ENCODE data around the gene TP53RK.
"Not testable (repeated sequence)": the region's sequence is repeated elsewhere in the genome, so short reads cannot be mapped to it uniquely, and the experiment has no call there.

The TP53RK gene

DNA sequence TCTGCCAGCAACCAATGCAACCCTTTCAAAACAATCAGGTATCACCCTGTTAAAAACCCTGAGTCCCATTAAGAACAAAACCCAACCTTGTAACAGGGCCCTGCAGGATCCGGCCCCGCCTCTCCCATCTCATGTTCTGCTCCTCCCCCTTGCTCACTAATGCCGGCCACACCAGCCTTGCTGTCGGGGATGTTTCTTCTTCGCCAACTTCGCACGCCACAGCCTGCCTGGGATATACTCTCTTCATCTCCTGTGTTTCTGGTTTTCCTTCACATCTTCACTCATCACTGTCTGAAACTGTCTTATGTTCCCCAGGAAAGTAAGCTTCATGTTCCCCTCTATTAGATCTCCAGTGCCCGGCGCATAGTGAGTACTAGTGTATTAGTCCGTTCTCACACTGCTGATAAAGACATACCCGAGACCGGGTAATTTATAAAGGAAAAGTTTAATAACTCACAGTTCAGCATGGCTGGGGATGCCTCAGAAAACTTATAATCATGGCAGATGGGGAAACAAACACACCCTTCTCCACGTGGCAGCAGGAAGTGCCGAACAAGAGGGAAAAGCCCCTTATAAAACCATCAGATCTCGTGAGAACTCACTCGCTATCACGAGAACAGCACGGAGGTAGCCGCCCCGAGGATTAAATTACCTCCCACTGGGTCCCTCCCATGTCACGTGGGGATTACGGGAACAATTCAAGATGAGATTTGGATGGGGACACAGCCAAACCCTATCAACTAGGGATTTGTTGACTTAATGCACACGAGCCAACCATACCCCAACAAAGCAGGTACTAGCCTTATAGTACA is 5.1 kb downstream of the TP53RK start:
- peak in 5 of 58 donors; percentile 2 to 28 (median 7) for DNase-seq

DNA sequence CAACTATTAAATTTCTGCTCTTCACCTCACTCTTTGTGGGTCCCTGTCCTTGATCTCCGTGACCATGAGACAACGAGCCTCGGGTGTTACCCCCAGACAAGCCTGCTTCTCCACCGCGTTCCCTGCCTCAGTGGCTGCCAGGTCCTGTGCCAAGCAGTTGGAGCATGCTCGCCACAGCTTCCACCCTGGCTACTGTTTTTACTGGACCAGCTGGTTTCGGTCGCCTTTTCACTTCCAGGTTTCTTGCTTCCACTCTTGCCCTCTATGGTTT is 5.6 kb downstream of the TP53RK start:
- no peak for DNase-seq

DNA sequence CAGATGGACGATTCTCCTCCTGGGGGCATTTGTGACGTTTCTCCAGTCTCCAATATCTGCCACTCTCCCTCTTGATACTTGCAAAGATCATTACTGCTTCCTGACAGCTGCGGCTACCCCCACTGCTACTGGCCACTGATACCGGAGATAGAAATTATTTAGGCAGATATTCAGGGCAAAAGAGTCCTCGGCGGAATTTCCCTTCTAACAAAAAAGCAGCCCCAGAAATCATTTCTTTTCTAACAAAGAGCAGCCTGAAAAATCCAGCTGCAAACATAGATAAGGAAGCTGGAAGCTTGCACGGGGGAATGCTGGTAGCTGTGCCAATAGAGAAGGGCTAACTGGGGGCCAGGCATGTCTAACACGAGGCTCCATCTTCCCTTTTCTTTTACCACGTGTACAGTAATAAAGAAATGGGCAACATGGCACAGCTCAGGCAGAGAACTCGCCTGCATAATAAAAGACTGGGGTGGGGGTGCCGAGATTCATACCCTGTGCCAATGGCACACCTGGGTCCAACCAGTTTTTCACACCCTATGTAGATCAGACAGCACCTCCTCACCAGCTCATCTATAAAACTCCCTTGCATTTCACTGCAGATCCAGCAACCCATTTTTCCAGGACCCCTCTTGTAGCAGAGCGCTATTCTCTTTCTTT is 6.1 kb downstream of the TP53RK start:
- no peak for DNase-seq

DNA sequence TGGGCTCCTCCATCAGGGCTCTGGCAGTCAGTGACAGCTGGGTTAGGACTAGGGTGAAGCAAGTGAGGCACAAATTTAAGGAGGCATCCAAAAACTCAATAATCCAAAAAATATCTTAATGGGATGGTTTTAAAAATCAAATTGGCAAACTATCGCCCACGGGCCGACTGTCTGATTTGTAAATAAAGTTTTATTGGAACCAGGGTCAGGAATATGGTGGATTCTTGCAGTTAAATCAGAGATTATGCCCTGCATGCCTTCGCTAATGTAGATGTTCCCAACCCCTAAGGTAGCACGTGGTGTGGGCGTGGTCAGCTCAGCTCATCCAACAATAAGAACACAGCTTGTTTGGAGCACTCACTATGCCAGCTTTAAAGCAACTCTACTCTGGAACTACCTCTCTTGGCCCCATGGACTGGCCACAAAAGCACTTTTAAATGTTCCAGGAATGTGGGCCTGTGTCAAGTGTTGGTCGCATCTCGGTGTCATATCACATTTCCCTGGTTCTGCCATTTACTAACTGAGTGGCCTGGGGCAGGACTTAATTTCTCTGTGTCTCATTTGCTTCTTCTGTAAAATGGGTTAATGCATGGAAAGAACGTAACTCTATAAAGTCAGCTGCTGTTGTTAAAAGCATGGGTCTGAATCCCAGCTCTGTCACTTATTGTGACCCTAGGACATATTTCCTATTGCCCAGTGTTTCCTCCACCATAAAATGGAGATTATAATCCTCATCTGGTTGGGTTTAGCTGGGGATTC is 7.0 kb downstream of the TP53RK start:
- DNase-seq = no peak

GRCh38 chr20:46681032-46681854 is 8.0 kb downstream of the TP53RK start:
- DNase-seq = peak in 40 of 58 donors; percentile 4 to 77 (median 28)

DNA sequence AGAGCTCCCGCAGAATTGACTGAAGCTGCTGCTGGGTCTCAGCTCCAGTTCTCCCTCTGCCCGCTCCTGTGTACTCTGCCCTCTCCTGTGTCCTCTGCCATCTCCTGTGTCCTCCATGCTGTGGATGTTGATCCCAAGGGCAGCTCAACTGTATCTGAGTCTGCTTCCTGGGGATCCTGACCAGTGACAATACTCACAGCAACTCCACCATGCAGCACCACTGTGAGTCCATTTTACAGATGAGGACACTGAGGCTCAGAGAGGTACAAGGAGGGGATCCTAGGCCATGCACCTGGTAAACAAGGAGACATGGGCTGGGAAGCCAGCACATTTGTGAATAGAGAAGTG is 8.6 kb downstream of the TP53RK start:
- DNase-seq = no peak

DNA sequence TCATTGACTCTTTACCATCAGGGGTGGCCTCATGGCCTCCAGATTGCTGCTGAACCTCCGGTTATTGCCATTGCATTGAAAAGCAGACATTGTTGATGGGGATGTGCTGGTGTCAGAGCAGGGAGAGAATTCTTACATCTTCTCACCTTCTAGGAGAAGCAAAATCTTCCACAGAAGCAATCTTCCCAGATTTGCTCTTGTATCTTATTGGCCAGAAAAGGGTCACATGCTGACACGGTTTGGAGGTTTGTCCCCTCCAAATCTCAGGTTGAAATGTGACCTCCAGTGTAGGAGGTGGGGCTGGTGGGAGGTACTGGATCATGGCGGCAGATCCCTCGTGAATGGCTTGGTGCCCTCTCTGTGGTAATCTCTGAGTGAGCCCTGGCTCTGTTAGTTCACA is 10.7 kb downstream of the TP53RK start:
- DNase-seq = no peak

GRCh38 chr20:46677608-46678007 is 11.6 kb downstream of the TP53RK start:
- no peak for DNase-seq

- not testable (repeated sequence) for DNase-seq
These were observed 12.5 kb downstream of the TP53RK start for GRCh38 chr20:46676649-46677316.

DNA sequence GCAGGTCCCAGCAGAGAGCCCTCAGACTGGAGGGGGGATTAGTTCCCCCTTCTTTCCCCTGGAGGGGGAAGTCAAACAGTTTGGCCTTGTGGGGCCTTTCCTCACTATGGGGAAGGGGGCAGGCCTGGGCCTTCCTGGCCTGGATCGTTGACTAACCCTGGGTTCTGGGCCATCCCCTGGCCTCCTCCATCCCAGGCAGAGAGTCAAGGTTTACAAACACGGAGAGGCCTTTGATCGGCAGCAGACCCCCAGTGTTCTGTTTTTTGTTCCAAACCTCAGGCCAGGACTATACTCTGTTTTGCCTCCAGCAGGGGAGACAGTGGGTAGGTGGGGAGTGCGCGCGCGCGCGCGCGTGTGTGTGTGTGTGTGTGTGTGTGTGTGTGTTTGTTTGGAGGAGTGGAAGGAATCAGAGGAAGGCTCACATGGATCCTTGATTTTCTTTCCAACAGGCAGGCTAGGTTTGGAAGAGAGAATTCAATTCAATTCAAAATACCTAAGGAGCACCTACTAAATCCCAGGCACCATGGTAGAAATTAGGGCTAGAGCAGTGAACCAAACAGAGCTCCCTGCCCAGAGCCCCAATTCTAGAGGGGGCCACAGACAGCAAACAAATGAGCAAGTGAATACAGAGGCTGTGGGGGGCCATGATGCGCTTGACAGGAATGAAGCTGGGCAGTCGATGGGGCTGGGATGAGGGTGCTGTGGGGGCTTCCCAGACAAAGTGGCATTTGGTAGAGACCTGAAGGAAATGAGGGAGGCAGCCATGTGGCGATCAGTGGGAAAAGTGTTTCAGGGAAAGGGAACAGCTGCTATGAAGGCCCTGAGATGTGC is 14.8 kb downstream of the TP53RK start:
- no peak for DNase-seq

DNA sequence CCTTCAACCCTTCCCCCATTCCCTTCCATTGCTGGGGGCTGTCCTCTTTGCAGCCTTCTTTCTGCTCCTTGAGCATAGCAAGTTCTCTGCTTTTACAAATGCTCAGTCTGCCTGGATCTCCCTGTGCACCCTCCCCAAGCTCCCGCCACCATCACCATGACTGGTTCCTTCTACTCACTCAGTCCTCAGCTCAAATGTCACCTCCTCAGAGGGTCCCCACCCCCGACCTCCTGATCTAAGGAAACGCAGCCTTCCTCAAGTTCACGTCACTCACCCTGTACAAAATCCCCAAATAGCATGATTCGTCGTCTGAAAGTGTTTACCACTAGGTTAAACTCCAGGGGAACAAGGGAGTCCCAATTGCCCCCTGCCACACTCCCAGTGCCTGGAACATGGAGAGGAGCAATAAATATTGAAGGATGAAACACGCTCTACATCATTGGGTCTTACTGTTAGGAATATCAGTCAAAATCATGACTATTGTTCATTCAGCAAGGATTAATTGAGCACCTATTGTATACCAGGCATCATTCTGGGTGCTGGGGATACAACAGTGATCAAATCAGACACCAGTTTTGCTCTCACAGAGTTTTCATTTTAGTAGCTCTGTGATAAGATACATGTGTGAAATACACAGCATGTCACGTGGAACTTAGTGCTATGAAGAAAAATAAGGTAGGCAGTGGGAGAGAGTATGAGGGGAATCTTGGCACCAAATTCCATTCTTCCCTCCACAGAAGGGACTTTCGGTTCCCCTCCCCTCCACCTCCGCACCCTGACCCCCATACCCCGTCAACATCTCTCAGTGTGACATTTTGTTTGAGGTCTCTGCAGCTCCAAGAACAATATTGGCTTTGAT is 15.6 kb downstream of the TP53RK start:
- no peak for DNase-seq

GRCh38 chr20:46672543-46673148 is 16.6 kb downstream of the TP53RK start:
- no peak for DNase-seq

DNA sequence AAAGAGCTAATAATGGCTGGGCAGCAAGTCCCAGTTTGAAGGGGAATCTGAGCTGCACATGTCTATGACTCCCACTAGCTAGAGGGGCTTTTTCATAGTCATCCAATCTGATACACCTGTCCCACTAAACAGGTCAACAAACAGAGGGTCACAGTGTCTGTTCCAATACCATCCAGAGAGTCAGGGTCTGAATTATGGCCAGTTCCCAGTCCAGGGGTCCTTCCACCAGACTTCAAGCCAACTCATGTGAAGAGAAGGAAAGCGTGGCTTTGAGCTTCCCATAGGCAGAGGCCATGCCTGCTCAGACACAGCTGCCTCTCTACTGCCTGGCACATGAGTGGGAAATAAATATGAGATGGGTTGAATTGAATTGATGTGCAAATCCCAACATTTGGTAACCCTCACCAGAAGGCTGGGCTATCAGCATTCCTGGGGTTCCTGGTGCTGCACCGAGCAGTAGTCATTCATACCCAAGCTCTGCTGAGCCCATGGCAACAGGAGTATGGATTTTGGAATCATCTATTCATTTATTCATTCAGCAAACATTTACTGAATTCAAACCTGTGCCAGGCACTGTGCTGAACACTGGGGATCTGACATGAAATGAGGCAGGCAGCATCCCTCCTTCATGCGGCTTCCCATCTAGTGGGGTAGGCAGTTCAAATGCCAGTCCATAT is 17.2 kb downstream of the TP53RK start:
- no peak for DNase-seq

- DNase-seq = no peak
These were observed 18.4 kb downstream of the TP53RK start for GRCh38 chr20:46670585-46671584.

DNA sequence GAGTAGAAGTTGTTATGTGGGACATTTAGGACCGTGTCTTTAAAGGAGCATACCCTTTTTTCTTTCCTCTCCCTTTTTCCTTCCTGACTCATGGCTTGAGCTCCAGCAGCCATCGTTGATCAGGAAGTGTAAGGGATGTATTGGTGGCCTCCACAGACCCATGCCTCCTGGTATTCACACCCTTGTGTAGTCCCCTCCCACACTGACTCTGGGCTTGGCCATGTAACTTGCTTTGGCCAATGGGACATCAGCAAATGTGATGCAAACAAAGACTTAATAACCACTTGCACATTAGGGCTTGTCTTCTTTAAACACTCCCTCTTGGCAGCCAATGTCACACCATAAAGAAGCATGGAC is 19.0 kb downstream of the TP53RK start:
- DNase-seq = no peak

GRCh38 chr20:46666818-46667515 is 22.3 kb downstream of the TP53RK start:
- DNase-seq = no peak

All from anterior cingulate cortex (tissue), 58 donors.